ENCODE measurements around the gene CA12.

CA12 gene

DNA sequence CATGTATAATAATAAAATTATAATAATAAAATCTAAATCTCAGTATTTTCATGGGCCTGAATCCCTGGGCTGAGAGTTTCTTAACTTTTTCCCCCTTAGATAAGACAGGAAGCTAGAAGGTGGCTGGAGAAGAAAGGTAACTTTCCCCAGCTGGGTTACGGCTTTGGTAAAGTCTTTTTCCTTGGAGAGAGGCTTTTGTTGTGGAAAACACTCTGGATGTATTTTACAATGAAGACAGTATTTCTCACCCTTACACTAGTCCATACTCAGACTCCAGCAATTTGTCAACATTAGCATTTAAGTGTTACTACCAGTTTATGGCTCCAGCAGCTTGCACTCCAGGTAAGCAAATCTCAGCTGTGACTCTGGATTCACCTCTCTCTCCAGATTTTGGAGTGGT is 69.4 kb downstream of the CA12 start:
- DNase-seq, result no peak

DNA sequence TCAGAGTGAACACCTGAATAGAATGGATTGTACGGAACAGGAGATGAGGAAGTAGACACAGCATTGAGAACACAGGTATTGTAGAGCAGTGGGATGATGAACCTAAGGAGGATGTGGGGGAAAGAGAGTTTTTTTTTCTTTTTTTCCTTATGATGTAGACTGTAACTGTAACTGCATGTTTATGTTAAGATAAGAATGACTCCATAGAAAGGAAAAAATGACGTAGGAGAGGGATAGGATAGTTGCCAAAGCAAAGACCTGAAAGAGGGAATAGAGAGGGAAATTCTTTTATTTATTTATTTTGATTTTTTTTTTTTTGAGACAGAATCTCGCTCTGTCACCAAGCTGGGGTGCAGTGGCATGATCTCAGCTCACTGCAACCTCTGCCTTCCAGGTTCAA is 71.0 kb downstream of the CA12 start:
- no peak for DNase-seq

DNA sequence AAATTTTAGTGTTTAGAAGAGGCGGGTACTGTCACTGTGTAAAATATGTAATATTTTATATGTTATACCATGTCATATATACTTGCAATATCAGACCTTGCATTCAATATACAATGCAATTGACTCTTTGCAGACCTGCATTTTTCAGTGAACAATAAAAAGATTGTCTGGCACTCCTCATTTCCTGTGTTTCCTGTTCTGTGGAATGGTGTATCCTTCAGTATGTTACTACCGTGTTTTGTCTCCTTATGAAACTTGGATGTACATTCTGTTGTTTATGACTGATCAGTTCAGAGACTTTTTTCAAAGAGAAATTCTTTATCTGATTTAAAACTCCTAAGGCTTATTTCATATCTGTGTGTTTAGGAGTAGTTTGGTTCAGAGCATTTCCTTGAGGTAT is 72.7 kb downstream of the CA12 start:
- no peak for DNase-seq

DNA sequence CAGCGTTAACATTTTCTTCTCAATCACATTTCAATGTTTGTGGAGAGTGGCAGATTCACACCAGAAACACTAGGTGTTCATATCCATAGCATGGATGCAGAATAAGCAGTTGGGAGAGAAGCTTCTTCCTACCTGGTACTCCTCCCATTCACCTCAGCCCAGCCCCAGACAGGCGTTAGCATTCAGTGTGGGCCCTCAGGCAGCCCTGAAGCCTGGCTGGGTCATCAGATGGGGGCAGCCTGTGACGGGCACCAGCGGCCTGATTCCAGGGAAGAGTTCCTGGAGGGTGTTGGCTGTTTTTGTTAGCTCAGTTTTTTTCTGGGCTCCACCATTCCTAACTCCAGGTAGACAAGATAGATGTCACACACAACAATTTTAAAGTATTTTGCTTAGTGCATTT is 73.2 kb downstream of the CA12 start:
- DNase-seq, result no peak

DNA sequence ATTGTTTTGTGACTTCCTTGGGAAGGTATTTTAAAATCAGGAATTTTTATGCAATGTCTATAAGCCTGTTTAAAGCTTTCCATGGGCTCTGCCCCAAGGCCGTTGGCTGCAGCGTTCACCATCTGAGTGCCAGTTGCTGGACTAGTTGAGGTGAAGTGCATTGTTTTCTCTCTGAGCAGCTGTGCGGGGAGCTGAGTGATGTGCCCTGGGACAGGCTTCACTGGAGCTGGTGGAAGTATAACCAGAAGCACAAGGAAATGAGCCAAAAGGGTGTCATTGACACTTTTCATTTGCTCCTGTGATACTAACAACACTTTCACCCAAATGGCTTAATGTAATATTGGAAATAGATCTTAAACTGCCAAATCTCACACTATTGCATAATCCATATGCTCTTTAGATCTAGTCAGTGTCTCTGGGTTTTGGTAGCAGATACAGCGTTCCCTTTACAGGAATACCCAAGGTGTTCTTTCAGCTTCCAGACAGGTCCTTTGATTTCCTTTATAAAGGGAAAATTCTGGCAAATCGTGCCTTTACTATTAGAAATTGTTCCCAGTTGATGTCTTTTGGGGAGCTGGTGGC is 75.1 kb downstream of the CA12 start:
- no peak for DNase-seq

DNA sequence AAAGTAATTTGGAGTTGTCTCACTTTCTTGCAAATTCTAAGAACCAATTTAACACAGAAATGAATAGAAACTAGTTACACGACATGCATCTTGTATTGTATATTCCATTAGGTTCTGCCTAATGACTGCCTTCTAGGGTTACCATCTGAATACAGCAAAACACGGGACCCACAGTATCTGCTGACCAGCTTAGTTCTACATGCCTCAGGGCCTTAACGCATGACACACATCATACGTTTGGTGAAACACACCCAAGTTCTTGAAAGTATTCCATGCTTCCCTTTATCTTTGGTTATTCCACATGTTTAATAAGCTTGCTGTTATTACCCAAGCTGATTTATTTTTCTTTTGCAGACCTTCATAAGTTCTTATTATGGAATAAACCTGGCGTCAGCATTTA is 76.4 kb downstream of the CA12 start:
- no peak for DNase-seq

DNA sequence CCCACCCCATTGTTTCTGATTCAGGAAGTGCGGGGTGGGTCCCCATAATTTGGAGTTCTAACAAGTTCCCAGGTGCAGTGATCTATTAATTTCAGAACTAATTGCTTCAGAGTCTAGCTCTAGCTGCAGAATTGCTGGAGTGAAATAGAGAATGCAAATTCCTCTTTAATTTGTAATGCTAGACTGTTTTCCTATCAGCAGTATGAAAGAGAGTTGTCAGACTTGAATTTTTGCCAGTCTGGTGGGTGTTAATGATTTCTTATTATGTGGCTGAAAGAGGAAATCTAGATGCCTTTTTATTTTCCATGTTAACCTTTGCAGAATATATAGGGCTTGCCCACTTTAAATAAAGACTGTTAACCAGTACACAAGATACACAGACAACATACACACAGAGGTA is 80.6 kb downstream of the CA12 start:
- DNase-seq, result no peak

DNA sequence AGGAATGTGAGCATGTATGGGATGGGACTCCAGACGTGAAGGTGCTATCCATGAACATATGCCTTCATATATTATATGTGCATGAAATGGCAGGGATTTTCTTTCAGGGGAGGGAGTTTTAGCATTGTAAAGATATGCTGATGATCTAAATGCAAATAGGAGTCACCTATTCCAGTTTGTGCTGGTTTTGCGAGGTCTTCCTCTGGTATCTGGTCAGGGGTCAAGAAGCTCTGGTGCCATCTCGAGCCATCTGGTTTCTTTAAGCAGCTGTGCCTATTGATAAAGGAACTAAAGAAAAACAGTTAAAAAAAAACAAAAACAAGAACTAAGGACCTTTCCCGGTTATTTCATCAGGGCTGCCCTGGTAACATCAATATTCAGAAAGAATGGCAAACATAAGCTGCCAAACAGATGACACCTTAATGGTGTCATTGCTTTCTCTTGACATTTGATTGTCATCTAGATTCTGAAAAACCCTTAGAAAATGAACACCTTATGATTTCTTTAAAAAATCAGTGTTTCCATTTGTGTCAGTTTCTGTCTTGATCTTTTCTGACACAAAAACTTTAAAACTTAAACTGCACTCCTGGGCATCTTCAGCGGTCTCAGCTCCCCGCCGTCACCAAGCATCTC is 81.6 kb downstream of the CA12 start:
- no peak for DNase-seq

DNA sequence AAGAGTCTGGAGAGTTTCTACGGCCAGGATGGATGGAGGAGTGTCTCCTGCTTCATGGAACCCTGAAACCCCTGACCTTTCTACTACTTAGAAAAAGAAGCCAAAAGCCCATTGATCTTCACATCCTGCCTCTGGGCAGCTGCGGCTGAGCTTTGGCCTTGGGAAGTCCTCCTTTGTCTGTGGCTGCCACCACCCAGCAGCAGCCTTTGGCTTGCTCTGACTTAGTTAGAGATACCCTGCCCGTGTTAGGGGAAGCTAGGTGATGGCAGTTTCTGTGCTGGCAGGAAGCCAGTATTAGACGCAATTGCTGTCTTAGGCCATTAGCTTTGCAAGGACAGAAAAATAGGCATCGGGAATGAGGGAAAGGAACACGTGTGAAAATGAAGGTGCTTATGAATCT is 85.5 kb downstream of the CA12 start:
- DNase-seq, result no peak

DNA sequence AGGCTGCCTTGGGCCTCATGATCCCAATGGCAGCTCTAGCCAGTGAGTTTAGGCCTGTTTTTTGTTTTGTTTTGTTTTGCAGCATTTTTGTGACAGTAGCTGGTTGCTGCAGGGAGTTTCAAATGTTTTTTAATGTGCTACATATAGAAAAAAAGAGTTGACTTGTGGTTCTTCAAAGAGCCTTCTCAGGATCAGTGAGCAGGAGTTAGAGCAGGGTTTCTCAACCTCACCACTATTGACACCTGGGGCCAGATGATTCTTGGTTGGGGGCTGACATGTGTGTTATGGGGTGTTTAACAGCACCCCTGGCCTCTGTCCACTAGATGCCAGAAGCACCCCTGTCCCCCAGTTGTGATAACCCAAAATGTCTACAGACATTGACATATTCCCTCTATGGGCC is 86.3 kb downstream of the CA12 start:
- no peak for DNase-seq

DNA sequence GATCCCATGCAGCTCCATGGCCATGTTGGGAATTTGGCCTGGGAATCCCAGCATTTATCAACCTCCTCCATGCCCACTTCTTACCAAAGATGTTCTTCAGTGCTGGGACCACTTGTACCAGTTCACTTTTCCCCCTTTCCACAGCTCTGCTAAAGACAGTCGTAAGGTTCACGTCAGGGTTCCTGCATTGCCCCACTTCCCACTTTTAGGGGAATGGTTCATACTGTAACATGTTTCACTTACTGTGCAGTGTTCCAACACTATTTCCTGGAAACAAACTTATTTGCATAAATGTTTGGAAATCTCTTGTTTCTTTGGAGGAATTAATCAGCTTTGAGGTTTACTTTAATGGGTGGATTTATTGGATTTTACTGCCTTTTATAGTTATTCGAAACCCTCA is 87.3 kb downstream of the CA12 start:
- no peak for DNase-seq

DNA sequence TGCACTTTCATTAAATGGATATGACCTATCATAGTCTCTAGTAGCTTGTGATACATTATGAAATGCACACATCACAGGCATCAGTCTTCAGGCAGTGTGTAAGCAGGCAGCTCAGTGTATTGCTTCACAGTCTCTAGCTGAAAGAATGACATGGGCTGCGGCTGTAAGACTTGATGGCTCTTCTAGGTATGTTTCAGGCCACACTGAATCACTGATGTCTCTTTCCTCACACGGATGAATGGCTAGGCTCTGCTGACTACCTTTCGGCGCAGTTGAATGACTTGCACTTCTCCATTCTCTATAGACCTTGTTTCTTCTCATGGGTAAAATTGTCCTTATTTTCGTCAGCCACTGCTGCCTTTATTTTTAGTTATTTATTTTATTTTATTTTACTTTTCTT is 88.9 kb downstream of the CA12 start:
- DNase-seq, result no peak

DNA sequence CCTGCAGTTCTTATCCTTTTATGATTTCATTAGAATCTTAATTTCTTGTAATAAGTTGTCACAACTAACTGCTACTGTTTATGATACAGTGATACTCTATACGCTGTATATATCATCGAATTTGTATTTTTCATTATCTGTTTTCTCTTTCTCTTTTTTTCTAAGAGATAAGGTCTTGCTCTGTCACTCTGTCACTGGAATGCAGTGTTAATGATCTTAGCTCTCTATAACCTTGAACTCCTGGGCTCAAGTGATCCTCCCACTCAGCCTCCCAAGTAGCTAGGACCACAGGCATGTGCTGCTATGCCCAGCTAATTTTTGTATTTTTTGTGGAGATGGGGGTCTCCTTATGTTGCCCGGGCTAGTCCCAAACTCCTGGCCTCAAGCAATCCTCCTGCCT is 89.4 kb downstream of the CA12 start:
- DNase-seq, result no peak

DNA sequence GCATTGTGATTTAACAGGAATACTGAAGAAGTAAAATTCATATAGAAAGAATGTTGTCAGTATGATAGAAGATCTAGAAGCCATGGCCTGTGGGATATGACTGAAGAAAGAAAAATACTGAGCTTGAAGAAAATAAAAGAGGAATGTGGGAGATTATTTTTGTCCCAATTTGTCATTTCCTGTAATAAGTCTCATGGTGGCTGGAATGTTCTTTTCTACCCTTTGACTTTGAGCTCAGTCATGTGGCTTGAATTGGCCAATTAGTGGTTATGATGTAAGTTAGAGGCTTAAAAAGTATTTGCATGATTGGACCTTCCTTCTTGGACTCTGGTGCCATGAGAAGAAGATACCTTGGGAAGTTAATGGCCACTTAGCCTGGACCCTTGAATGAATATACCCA is 90.1 kb downstream of the CA12 start:
- no peak for DNase-seq

DNA sequence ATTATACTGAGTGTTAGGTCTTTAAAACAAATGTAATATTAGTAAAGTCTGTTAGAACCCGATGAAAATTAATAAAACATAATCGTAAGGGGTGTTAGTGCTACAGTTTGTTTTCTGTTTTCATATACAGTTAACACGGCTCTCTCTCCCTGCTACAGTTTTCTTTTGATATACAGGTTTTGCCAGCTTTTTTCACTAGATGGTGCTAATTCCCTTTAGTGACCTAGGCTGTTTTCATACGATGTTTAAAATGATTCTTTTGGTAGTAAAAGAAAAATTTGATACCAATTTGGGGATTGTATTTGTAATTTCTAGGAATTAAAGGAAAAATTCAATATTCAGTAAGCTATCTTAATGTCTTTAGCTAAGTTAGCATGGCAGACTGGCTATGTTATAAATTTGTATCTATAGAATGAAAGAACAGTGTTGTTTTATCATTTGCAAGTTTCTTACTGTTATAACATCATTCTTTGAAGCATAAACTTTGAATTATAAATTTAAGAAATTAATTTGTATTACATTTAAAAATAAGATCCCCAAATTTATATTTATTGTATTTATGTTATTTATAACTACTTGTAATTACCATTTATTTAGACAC is 92.8 kb downstream of the CA12 start:
- no peak for DNase-seq

DNA sequence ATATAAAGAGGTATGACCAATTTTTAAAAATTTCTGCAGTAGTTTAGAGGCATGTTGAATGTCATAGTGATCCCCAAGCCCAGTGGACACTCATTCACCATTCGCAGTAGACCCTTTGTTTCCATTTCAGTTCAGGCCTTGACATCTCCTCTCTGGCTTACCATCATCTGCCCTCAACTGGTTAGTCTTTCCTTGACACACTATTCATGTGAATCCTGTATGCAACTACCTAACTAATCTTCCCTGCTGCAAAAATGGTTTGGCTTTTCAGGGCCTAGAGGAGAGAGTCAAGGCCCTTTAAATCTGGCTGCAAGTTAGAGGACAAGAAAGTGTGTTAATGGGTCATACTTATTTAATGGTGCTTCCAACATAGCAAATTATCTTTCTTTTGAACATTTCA is 93.3 kb downstream of the CA12 start:
- no peak for DNase-seq

DNA sequence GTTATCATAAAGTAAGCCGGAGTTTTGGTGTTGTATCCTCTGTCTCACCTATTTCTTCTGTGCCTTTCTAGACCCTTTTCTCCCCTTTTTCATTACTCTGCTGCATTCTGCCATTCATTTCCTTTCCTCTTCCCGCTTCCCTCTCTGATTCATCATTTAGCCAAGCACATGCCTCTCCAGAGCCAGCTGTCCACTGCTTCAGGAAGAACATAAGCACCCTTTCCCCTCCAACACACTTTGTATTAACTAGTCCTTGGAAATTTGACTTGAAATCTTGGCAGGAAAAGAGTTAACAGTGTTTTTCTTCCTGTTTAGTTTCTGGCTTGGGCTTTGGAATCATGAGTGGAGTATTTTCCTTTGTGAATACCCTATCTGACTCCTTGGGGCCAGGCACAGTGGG is 94.5 kb downstream of the CA12 start:
- no peak for DNase-seq

DNA sequence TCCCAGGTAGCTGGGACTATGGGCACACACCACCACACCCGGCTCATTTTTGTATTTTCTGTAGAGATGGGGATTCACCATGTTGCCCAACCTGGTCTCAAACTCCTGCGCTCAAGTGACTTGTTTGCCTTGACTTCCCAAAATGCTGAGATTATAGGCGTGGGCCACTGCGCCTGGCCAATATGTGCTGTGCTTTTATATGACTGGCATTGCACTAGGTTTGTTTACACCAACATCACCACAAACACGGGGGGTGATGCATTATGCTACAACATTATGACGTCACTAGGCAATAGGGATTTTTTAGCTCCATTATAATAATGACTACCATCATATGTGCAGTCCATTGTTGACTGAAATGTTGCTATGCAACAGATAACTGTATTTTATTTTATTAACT is 97.3 kb downstream of the CA12 start:
- DNase-seq, result no peak

DNA sequence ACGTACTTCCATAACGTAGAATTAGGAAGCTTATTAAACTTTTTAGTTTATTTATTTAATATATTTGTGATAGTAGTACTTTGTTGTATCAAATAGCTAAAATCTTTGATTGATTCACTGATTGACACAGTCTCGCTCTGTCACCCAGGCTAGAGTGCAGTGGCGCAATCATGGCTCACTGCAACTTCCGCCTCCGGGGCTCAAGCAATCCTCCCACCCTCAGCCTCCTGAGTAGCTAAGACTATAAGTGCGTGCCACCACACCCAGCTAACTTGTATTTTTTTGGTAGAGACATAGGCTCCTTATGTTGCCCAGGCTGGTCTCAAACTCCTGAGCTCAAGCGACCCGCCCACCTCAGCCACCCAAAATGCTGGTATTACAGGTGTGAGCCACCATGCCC is 98.5 kb downstream of the CA12 start:
- DNase-seq, result peak in 2 of 56 donors; percentile 2 to 3

DNA sequence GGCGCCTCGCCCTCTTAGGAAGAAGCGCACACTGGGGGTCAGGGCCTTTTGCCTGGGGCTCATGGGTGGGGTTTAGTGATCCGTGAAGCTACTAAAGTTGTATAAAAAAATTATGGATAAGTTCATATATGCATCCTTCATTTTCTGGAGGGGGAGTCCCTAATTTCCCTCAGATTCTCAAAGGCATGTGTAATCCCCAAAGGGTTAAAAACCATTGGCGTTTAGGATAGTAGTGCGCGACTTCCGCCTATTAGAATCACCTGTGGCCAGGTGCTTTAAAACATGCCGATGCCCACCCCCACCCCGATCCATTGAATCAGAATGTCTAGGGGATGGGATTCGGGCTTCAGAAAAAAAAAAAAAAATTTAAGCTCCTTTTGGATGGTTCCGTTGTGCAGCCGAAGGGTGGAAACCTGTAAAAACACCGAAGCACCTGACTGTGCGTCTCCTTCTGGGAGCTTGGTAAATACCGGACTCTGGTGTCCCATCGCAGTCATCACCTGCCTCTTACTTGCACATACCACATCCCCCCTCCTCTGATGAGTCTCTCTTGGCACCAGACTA is 103.7 kb downstream of the CA12 start:
- DNase-seq, result peak in 16 of 56 donors; percentile 4 to 46 (median 15)

DNA sequence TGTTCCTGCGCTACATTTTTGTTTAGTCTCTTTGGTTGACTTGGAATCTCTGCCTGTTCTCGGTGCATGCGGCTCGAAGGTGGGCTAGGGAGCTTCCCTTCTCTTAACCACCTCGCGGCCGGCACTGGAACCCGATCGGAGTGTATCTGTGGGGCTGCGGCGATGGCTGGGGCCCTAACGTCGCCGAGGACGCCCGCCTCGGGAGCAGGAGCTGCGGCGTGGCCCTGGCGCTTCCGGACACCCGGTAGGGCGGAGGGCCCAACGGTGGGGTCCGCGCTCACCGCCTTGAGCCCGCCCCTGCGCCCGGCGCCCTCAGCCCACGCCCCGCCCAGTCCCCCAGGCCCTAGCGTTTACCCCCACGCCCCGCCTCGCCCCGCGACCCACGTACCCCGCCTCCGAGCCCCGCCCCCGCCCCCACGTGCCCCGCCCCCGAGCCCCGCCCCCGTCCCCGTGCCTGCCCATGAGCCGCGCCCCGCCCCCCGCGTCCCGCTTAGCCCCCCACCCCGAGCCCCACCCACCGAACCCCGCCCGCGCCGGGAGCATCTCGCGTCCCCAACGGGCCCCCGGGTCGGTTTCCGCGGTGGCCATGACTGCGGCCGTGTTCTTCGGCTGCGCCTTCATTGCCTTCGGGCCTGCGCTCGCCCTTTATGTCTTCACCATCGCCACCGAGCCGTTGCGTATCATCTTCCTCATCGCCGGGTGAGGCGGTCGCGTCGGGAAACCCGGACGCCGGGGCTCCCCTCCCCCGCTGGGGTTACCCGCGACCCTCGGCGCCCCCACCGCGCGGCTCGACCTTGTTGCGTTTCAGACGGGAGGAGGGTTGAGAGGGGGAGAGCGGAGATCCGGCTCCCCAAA is 104.4 kb downstream of the CA12 start, which contains the start of gene APH1B:
APH1B (plus strand) TSS at position 568 of the 855 bp plus-strand sequence; CDS start at position 587, 19 bp downstream.
- peak in 55 of 56 donors; percentile 31 to 91 (median 77) for DNase-seq
